Type B pancreatic cell (in vitro differentiated cells): Measurements from ENCODE around the gene TPO. TPM values are rescaled to one million over a fixed set of nuclear protein-coding genes. Genes with fewer than 3 reads are reported as not detected.

Source experiments
- DNase-seq: peaks from one replicate; pipeline ENCODE4 v3.0.0; 2021; ENCODE audit warnings: mixed read lengths; ENCODE audit not compliant: unreplicated experiment; ENCODE audit errors: extremely low spot score
- H3K27ac Mint-ChIP-seq: 2 replicates; pipeline ENCODE4 v1.8.0; 2021; ENCODE audit warnings: mild to moderate bottlenecking, mixed read lengths
- H3K27me3 Mint-ChIP-seq: 2 replicates; pipeline ENCODE4 v1.8.0; 2021; ENCODE audit warnings: mixed read lengths
- H3K36me3 Mint-ChIP-seq: 2 replicates; pipeline ENCODE4 v1.8.0; 2021; ENCODE audit warnings: mixed read lengths
- H3K4me1 Mint-ChIP-seq: one replicate; pipeline ENCODE4 v1.8.0; 2021; ENCODE audit warnings: mixed read lengths; ENCODE audit not compliant: unreplicated experiment
- H3K4me3 Mint-ChIP-seq: 2 replicates; pipeline ENCODE4 v1.8.0; 2021; ENCODE audit warnings: mild to moderate bottlenecking, mixed read lengths
- H3K9me3 Mint-ChIP-seq: 2 replicates; pipeline ENCODE4 v1.8.0; 2021; ENCODE audit warnings: mixed read lengths
- CTCF ChIP-seq: fragments of 200-600 bp; sonication (generic); conservative IDR thresholded peaks from 2 replicates; pipeline ENCODE4 v1.5.0; 2021; ENCODE audit warnings: antibody characterized with exemption, mild to moderate bottlenecking
- long read RNA-seq: library from polyadenylated mRNA; unstranded; transcript quantifications from one replicate; pipeline ENCODE4 v2.0.0, GENCODE V29; 2020
- total RNA-seq: library from RNA; stranded (reverse); gene quantifications from 2 replicates; pipeline ENCODE4 v1.2.1, GENCODE V29; 2021; ENCODE audit warnings: low replicate concordance

TPO gene
- total RNA-seq = 0.31 TPM in 1 of 2 replicates, not detected in the other
- long read RNA-seq, partial matches to known transcripts = 0 of 1 reads
- long read RNA-seq, other reads (novel, unspliced or antisense) = 1 of 1 reads

GRCh38 chr2:1413156-1413710 lies at the start of gene TPO:
Gene TPO (plus strand): TSS chr2:1413463. CDS start chr2:1414409, 946 bp downstream.
- no peak within 1 kb of the TSS for H3K4me3 Mint-ChIP-seq
- H3K27me3 Mint-ChIP-seq = peaks cover 4% of the 10 kb centered on the region
- no peaks in the 10 kb centered on the region for H3K36me3 Mint-ChIP-seq
- no peak within 1 kb of the TSS for H3K27ac Mint-ChIP-seq
- no peak for TF ChIP-seq CTCF
- no peaks in the 10 kb centered on the region for H3K9me3 Mint-ChIP-seq
- DNase-seq = no peak
- peaks cover 10% of the 10 kb centered on the region for H3K4me1 Mint-ChIP-seq

GRCh38 chr2:1366546-1367134 lies 46.6 kb upstream of the TPO start:
- Mint-ChIP-seq H3K4me3 (no peak overlapping the region), H3K36me3 (no peaks in the 10 kb centered on the region), H3K27me3 (no peaks in the 10 kb centered on the region), H3K27ac (no peak overlapping the region), H3K4me1 (peaks cover 8% of the 10 kb centered on the region), H3K9me3 (no peaks in the 10 kb centered on the region)
- TF ChIP-seq CTCF = no peak
- no peak for DNase-seq

GRCh38 chr2:1367601-1368000 lies 45.7 kb upstream of the TPO start:
- DNase-seq = no peak
- H3K4me1 Mint-ChIP-seq = peaks cover 8% of the 10 kb centered on the region
- H3K27me3 Mint-ChIP-seq = no peaks in the 10 kb centered on the region
- no peaks in the 10 kb centered on the region for H3K36me3 Mint-ChIP-seq
- no peak overlapping the region for H3K27ac Mint-ChIP-seq
- H3K9me3 Mint-ChIP-seq = no peaks in the 10 kb centered on the region
- H3K4me3 Mint-ChIP-seq = no peak overlapping the region
- TF ChIP-seq CTCF = no peak

DNA sequence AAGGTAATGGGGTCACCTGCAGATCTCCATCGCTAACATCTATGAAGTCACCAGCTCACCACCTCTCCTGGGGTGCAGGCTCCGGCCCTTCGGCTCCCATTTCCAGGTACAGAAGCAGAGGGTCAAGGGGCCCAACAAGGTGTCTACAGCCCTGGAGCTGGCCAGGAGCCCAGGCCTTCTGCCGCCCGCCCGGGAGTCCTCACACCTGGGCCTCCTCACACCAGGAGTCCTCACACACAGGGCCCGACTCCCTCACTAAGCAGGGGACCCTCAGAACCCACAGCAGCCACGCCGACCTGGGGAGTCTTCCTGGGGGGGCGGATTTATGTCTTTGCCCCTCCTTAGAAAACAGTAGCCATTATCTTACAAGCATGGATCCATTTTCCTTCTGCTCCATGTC lies 43.4 kb upstream of the TPO start:
- Mint-ChIP-seq H3K36me3 (no peaks in the 10 kb centered on the region), H3K9me3 (no peaks in the 10 kb centered on the region), H3K4me3 (no peak overlapping the region), H3K4me1 (peaks cover 8% of the 10 kb centered on the region), H3K27me3 (no peaks in the 10 kb centered on the region), H3K27ac (no peak overlapping the region)
- DNase-seq = no peak
- no peak for TF ChIP-seq CTCF

GRCh38 chr2:1370461-1370860 lies 42.8 kb upstream of the TPO start:
- no peak for DNase-seq
- Mint-ChIP-seq H3K27me3 (no peaks in the 10 kb centered on the region), H3K27ac (no peak overlapping the region)

More at GRCh38 chr2:1370461-1370860, 42.8 kb upstream of the TPO start:
- TF ChIP-seq CTCF = no peak
- Mint-ChIP-seq H3K36me3 (no peaks in the 10 kb centered on the region), H3K4me3 (no peak overlapping the region), H3K9me3 (no peaks in the 10 kb centered on the region), H3K4me1 (peaks cover 7% of the 10 kb centered on the region)
